Inflammatory macrophage (primary cell): ENCODE data around the gene XXYLT1.

Experiments used
- DNase-seq, 2 donors: peaks; one replicate each; pipeline ENCODE4 v3.0.0-alpha.2; 2020 to 2022

Gene XXYLT1

DNA sequence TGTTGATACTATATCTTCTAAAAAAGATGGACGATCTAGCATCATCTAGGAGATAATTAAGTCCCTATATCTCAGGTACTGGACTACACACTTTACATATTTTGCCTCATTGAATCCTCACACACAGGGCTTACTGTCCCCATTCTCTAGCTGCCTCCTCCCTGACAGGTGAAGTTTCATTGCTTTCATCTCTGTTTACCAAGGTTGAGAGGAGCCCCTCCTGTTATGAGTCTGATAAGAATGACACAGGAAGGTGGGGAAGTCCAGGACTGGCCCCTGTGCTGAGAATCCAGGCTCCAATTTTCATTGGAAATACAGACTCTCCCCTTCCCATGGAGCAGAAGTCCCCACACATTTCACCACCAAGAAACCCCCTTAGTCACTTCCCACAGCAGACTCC lies 105.2 kb downstream of the XXYLT1 start:
- no peak for DNase-seq

DNA sequence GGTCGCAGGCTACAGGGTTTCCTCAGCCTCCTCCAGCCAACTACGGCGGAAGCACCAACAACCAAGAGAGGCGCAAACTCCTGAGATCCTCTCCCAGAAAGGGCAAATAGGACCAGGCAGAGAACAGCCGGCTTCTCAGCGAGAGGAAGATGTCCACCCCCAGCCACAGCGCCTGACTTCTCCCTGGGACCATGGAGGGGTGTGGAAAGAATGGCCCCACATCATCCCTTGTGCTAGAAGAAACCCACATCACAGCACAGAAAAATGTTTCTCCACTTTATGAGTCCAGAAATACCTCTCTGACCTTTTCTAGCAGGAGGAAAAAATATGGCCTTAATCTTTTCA lies 105.7 kb downstream of the XXYLT1 start:
- DNase-seq, result peak in 1 of 2 donors; percentile 54

DNA sequence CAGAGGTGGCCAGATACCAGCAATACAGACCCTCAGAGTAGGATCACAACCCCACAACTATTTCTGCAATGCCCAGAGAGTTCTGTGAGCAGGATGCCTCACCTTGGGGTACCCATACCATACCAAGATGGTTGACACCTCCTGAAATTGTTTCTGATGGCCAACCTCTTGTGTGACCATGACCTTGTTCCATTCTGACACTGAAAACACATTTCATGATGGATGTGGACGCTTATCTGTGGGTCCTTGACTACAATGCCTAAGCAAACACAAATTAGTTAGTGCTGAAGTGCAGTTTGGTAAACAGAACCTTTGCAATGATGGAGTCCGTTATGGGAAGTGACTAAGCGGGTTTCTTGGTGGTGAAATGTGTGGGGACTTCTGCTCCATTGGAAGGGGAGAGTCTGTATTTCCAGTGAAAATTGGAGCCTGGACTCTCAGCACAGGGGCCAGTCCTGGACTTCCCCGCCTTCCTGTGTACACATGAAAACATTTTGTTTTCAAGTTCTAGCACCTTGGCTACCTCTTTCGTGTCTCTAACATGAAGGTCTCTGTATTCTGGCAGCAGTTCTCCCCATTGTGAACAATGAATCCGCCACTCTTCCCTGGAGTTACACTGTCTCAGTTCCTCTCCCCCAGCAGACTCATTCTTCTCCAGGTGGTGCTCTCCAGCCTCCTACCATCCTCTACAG lies 106.2 kb downstream of the XXYLT1 start:
- peak; percentile 36 to 38 for DNase-seq

DNA sequence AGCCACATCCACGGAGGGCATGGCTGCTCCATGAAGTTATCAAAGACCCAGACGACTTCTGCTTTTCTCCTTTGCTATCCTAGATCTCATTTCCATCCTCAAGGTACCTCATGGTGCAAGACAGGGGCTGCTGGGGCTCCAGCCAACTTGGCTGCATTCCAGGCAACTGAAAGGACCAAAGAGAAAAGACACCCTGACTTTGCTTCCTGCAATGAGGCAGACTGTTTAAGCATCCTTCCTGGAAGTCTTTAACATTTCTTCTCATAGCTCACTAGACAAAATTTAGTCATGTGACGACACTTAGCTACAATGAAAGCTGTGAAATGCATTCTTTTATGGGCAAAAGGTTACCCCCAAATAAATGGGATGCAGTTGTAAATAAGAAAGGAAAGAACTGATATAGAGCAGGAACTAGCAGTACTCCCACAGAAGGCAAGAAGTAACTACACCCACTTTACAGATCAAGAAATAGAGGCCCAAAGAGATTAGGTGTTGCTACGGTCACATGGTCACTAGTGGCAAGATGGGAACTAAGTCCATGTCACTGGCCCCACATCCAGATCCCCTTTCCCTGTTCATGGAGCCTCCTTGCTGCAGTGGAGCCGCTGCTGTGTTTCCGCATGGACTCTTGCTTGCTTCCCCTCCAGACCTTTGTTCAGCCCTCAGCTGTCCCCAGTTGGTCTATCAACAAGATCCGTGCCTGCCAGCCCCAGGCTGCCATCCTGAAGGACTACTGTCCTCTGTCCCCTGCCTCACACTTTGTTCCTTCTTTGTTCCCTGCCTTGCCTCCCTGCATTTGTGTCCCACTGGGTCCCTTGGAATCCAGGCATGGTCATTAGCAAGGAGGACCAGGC lies 107.0 kb downstream of the XXYLT1 start:
- DNase-seq, result no peak

DNA sequence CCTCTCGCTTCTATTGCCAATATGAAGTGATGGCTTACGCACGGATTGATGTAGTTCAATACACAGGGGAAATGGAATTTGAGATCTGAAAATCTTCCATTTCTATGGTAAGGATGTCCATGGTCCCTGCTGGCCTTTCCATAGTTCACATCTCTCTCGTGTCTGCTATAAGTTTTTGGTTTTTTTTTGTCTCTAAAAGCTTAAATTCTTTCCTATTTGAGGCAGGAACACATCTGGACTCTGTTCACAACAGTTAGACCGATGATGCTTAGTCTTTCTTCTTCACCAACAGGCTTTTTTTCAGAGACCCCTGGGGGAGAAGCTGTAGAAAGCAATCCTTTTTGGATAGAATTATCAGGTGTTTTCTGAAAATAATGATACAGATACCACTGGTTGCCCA lies 108.1 kb downstream of the XXYLT1 start:
- no peak for DNase-seq

DNA sequence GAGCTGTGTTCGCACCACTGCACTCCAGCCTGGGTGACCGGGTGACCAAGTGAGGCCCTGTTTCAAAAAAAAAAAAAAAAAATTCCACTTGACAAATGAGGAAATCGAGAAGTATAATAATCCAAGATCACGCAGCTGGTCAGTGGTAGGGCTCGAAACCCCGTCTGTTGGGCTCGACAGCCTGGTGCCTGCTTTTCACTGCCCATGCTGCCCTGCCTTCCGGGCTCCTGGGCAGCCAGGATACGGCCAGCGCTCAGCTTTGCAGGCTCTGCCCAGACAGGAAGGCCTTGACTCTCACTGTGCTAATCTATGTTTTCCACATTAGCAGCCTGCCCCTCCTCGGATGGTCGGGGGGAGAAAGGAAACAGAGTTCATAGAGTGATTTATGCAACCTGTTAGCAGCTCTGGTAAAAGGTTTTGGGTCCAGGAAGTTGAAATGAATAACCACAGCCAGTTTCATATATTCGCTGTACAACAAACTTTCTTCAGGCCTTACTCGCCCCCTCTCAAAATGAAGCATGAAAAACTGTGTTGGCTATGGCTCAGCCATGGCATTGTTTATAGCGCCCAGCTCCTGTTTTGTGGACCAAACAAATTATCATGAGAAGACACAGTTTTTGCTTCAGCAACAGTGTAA lies 108.8 kb downstream of the XXYLT1 start:
- peak in 1 of 2 donors; percentile 30 for DNase-seq

DNA sequence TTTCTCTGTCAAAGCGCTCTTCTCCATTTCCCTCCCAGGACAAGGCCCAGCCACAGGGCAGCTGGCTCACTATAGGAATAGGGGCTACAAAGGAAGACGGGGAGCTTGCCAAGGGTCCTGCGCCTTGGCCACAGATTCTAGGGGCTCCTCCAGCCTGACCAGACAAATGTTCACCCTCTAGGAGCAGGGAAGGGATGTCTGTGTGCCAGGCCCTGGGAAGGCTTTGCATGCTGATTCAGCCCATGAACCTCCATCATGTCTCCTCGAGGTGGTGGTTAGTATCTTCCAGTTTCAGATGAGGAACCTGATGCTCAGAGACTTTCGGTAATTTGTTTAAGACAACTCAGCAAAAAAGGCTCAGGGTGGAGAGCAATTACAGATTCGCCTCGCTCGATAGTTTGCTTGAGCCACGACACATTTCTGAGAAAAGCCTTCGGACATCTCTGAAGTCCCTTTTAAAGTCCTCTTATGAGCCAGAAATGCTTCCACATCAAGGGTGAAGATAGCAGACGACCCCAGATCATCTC lies 110.0 kb downstream of the XXYLT1 start:
- DNase-seq, result no peak

DNA sequence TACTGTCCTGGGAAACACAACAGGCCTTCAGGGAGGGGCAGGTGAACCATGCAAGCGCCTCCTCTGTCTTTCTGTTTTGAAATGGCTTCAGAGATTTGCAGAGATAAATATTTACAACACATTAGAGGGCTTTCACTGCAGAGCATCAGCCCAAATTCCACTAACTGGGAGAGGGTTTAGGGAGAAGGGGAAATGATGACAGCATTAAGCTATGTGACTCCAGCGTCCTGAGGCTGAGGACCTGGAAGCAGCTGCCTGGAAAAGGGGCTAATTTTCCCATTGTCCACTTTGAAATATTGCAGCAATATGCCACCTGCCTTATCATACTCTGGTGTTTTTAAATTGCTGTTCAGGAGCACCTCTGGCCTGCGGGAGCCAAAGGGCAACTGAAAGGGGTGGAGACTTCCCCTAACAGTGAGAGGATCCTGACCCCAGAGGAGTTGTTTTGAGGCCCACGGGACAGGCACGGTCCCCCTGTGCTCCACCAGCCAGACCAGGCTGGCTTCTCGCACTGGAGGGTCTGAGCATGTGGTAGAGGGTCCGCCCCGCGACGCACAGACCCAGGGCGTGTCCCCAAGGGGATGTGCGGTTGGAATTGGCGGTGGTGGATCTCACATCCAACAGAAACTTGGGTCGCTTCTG lies 110.6 kb downstream of the XXYLT1 start:
- DNase-seq, result no peak

DNA sequence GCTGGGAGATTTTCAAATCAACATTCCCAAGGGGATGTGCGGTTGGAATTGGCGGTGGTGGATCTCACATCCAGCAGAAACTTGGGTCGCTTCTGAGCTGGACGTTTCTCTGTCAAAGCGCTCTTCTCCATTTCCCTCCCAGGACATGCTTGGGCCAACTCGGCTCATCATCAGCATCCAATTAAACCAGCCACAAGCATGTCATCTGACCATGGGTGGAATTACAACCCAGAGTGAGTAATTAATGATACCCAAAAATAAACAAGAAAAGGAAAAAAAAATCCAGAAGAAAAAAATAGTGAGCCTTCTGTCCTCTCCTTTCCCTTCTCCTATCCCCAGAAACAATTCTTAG lies 111.2 kb downstream of the XXYLT1 start:
- no peak for DNase-seq

DNA sequence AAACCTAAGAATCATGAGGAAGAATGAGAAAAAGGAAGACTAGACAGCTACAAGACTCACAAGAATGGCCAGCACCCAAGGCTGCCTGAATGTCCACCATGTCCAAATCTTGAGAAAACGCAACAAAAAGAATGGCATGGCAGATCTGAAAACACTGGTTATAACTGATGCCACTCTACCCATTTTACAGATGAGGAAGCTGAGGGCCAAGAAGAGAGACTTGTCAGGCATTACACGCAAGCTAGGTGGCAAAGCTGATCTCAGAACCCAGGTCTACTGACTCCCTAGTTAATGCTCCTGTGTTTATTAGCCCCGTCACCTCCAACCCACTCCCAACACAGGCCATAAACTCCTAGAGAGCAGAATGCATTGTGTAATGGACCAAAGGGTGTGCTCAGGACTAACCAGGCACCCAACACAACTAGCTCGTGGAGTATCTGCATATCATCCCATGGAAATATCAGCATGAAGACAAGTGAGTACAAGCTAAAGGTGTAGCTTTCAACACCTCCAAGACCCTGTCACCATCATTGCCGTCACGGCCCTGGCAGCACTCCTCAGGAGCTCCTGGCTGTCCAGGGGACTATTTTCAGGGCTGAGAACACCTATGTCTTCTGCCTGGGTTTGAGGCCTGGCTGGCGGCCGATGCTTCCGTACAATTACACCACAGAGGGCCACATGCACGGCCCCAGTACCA lies 111.7 kb downstream of the XXYLT1 start:
- no peak for DNase-seq

DNA sequence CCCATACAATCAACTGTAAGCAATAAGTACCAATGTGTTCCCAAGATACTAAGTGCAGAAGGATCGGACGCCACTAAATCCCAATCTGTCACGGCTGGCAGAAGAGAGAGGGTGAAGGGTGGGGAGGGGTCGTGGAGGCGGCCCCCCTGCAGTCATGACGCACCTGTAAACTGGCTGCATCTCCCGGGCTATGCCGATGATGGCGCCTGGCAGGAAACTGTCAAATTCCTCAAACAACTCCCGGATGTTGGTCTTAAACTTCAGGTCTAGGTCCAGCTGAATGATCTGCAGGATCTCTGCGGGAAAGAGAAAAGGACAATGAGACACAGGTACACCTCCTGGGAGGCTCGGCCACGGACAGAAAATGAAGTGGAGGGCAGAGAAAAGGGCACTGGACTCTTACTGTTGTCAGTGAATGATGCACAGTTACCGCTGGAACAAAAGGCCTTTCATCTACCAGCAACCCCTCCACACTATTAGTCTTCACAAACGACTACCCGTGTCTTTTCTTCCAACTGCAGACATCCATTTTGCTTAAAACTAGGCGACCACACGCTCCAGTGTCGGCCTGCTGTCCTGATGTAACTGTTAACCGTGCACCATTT lies 114.6 kb downstream of the XXYLT1 start:
- no peak for DNase-seq

DNA sequence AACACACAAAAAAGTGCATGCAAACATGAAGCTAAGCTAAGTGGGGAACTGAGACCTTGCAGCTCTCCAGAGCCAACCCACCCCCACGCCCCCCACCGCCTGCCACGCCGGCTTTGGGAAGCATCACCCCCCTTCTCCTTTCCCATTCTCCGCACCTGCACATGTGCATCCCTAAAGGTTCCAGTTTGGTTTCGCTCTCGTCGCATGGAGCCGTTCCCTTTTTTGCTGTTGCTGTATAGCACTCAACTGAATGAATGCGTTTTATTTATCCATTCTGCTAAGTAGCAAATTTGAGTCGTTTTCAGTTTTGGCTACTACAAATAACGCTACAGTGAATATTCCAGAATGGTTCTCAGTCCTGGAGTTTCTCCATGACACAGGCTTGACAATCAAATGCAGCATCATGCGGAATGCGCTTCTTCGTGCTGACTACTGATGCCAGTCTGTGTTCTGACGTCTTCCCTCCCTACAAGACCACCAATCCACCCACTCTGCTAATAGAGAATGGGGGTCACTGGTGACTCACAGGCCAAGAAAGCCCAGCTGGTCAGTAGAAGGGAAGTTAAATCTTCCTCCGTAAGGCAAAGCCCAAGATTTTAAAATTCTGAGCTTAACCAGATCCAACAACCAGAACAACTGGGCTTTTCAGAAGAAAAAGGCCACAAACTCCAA lies 115.3 kb downstream of the XXYLT1 start:
- DNase-seq, result no peak

DNA sequence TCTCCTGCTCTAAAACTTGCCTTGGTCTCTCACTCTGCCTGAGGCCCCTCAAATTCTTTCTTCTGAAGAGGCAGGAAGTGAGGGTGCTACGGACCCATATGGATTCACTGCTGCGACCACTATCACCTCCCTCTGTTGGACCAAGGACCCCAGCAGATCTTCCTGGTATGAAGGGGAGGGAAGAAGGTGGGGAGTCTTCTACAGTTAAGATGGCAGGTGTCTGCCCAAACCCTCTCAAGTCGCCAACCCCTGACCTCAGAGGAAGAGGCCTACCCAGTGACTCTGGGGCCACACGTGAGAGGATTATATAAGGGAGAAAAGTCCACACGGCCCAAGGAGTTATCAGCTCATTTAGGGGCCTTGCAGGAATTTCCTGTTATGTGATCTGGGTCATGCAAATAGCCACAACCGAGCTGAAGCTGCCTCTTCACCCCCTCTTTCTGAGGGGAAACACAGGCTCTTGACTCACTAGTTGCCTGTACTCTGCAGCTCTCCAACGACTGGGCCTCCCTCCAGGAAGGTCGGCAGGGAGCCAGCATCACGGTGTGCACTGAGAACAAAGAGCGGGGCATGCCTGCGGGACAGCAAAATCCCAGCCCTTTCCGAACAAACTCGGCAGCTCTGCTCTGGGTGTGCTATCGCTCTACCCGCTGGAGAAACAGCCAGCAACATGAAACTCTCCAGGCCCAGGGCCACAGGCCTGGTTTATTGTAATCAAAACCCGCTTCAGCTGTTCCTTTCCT lies 116.0 kb downstream of the XXYLT1 start:
- no peak for DNase-seq

DNA sequence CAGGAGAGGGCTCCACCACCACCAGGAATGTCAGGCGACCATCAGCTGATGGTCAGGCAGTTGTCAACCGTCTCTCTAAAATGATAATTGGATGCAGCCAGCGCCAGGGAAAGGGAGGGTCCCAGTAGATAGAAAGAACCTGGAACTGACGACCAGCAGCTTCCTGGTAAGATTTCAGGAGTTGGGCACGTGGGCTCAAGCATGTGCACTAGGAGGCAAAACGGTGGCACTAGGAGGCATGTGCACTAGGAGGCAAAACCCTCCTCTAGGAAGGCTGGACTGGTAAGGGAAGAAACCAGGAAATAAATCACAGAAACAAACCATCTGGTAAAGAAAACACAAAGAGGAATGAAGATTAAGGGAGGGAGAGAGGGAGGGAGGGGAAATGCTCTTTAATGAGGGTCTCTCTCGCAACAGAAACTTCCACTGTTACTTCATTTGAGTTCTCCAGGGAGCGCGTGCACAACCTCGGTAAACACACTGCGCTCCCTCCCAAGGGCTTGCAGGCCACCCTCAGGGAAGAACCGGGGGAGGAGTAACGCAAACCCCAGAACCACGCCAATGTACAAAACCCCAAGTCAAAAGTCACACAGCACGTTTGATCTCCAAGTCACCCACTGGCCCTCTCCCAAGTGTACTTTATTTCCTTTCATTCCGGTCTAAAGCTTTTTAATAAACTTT lies 116.7 kb downstream of the XXYLT1 start:
- DNase-seq, result no peak

DNA sequence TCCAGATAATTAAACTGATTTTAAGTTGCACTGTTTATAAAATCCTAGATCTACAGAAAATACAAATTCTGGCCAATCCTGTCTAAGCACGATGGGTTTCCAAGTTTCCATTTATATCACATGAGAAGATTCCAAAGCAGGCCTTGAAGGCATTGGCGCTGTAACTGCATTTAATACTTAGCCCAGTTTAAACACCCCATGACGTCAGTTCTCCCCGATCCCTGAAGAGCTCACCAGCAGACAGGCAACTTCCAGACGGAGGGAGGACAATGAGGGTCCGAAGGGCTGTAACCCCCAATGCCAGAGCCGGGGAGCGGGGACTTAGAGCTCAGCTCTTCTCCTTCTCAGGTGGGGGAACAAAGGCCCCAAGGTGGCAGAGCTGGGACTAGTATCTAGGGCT lies 117.3 kb downstream of the XXYLT1 start:
- DNase-seq, result no peak

DNA sequence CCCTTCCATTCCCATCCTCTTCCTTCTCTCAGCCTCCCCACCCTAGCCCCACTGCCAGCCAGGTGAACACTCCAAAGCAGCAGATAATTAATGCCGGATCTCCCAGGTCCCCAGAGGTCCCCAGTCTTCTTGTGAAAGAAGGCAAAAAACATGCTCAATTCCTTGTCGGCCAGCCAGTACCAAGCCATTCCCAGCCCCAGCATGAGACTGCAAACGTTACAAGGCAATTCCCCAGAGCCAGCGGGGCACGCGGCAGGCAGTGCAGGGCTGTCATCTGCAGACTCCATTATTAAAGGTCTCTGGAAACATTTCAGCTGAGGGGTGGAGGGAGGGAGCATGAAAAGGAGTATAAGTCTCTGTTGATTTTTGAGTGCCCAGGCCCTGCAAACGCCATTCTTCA lies 117.8 kb downstream of the XXYLT1 start:
- no peak for DNase-seq

DNA sequence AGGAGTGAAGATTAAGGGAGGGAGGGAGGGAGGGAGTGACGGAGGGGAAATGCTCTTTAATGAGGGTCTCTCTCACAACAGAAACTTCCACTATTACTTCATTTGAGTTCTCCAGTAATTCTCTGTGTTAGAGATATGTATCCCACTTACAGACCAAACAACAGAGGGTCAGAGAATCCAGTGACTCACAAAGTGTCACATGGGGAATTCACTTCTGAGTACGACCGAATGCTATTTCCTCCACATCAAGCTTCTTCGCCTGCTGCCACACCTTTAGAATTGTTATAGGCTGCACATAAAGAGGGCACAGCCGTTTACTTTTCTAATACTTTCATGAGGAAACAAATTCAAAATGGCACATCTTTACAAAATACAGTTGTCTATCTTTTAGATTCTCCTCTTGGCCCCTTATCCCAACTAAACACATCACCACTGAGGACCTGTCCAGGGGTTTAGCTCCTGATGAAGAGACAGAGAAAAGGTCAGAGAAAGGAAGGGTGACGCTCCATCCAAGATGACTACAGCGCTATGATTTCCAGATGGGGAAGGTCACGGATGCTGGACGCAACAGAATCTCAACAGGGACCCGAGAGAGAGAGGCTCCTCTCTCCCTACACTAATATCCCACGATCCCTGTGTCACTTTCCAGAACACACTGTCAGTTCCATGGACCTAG lies 119.0 kb downstream of the XXYLT1 start:
- no peak for DNase-seq

DNA sequence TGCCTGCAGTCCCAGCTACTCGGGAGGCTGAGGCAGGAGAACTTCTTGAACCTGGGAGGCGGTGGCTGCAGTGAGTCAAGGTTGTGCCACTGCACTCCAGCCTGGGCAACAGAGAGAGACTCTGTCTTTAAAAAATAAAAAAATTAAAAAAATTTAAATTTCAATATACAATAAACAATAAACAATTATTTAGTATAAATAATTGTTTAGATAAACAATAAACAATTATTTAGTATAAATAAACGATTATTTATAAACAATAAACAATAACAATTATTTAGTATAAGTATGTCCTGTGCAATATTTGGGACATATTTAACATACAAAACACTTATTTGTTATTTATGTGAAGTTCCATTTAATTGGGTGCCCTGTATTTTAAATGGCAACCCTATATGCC lies 119.6 kb downstream of the XXYLT1 start:
- no peak for DNase-seq
